GM12892 (cell line): ENCODE measurements around the gene ERCC4.

Source experiments
- DNase-seq: peaks from one replicate; pipeline ENCODE4 v3.0.0; 2011; ENCODE audit not compliant: insufficient read length
- FAIRE-seq: peaks from 2 replicates; lab custom pipeline; 2011; peaks lifted over from hg19 to GRCh38; lab: Jason Lieb, UNC
- POLR2A ChIP-seq: IDR thresholded peaks from 2 replicates; pipeline ENCODE4 v1.6.1; 2011; ENCODE audit warnings: low read depth, low read length, control low read depth
- POLR2AphosphoS5 ChIP-seq: IDR thresholded peaks from 2 replicates; pipeline ENCODE4 v1.6.1; 2011; ENCODE audit warnings: low read depth, low read length, control low read depth
- TAF1 ChIP-seq: IDR thresholded peaks from 2 replicates; pipeline ENCODE4 v1.6.1; 2011; ENCODE audit warnings: low read depth, mild to moderate bottlenecking, control low read depth, low read length, borderline replicate concordance

ERCC4 gene

DNA sequence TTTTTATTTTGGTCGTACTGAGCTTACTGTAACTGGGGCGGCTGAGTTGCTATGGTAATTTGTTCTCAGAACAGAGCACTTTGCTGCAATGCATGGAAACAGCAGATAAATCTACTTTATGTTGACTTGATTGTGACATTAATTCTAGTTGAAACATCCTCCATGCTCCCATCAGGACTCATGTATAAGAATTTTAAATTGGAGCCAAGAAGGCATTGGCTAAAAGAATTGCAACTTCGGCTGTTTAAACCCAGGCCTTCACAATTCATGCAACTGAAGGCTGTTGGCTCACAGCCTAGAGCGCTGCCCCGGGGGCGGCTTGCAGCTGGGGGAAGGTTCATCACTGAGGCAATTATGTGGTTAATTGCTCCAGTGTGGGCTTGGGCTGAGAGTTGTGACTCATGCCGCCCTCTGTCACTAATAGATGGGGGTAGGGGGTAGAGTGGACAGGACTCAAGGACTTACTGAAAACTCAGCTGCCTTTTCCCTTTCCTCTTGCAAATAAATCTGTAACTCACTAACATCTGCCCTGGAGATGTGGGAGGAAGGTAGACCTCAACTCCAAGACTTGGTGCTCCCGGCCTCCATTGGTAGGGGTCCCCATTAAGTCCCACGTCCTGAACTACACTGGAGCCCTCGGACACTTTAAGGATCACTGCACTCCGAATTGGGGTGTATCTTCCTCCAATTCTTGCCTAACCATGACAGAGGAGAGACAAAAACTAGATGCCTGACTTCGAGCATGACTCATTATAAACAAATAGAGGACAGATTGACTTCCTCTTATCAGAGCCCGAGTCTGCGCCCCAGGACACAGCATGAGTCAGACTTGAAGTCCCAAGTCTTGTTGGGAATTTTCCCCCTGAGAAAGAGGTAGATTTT, 37.5 kb downstream of the ERCC4 start:
- FAIRE-seq: peak; percentile 36
- no peak for TF ChIP-seq POLR2A
- no peak for TF ChIP-seq TAF1
- TF ChIP-seq POLR2AphosphoS5: no peak
- DNase-seq: no peak

DNA sequence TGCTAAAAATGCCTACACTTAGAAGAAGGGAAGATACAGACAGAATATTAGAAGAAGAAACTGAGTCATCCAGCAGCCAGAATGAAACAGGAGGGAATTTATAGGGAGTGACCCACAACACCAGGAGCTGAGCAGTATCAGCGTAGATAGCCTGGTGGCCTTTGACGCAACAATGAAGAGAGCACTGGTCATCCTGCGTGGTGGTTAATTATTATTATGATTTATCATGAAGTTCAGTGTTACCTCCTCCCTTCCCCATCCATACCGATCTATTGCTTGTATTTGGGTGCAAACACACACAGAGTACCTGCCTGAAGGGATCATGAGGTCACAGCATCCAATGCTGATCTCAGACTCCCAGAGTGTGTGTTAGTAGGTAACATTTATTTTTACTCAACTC, 38.5 kb downstream of the ERCC4 start:
- DNase-seq (no peak), FAIRE-seq (no peak)
- TF ChIP-seq TAF1 (no peak), POLR2AphosphoS5 (no peak), POLR2A (no peak)

DNA sequence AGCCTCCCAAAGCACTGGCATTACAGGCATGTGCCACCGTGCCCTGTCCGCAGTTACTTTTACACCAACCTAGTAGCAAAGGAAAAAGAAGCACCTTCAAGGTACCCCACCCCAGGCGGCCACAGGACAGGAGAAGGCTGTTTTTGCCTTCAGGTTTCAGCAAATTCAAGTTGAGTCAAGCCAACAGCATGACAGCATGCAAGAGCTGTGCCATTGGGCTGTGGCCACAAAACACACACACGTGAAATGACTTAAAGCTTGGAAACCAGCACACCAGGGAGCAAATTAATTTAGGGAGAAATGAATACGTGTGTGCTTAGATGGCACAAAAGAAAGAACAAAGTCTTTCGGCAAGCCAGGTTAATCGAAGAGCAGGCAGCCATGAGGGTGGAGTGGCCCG, 39.7 kb downstream of the ERCC4 start:
- TF ChIP-seq TAF1: no peak
- no peak for TF ChIP-seq POLR2AphosphoS5
- TF ChIP-seq POLR2A: no peak
- DNase-seq: no peak
- FAIRE-seq: no peak

DNA sequence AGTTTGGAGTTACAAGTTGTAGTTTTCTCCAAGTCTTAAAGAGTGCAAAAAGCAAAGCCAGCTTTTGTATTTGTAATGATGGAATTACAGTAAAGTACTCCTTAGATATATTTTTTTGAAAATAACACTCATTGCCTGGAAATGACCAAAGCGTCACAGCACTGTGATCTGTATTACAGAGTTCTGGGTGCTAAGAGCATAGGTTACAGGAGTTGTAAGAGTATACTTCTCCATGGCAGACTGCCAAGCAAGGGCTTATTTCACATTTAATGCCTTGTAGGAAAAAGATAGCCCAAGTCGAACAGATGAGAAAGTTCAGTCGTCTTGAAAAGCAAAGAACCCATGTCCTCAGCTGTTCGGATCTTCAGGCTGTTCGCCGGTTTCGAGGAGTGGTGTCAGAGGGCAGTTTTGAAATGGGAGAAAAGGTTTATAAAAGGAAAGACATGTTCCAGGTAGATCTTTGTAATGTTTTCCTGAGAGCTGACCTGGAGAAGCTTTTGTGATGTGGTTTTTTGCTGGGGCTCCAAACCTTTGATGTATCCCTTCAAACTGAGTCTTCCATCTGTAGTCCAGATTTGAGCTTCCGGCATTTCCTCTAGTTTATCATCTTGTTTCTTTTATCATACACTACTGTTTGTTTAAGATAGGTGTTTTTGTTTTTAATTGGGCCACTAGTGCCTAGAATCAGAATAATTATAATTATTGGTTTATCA, 41.3 kb downstream of the ERCC4 start:
- TF ChIP-seq POLR2AphosphoS5: no peak
- no peak for TF ChIP-seq TAF1
- no peak for TF ChIP-seq POLR2A
- FAIRE-seq: no peak
- DNase-seq: no peak

DNA sequence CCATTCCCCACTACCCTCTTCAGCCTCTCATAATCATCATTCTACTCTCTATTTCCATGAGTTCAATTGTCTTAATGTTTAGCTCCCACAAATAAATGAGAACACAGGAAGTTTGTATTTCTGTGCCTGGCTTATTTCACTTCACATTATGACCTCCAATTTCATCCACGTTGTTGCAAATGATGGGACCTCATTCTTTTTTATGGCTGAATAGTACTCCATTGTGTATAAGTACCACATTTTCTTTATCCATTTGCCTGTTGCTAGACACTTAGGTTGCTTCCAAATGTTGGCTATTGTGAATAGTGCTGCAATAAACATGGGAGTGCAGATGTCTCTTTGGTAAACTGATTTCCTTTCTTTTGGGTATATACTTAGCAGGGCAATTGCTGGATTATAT, 42.3 kb downstream of the ERCC4 start:
- DNase-seq (no peak), FAIRE-seq (no peak)
- TF ChIP-seq POLR2AphosphoS5 (no peak), POLR2A (no peak), TAF1 (no peak)

DNA sequence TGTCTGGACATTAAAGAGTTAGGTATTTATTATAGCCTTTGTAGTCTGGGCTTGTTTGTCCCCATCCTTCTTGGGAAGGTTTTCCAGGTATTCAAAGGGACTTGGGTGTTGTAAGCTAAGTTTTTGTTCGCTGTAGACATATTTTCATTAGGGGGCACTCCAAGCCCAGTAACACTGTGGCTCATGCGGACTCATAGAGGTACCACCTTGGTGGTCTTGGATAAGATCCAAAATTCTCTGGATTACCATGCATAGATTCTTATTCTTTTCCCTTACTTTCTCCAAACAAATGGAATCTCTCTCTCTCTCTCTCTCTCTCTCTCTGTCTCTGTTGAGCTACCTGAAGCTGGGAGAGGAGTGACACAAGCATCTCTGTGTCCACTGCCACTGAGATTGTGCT, 48.9 kb downstream of the ERCC4 start:
- no peak for FAIRE-seq
- TF ChIP-seq POLR2A: no peak
- TF ChIP-seq TAF1: no peak
- no peak for TF ChIP-seq POLR2AphosphoS5
- DNase-seq: no peak

DNA sequence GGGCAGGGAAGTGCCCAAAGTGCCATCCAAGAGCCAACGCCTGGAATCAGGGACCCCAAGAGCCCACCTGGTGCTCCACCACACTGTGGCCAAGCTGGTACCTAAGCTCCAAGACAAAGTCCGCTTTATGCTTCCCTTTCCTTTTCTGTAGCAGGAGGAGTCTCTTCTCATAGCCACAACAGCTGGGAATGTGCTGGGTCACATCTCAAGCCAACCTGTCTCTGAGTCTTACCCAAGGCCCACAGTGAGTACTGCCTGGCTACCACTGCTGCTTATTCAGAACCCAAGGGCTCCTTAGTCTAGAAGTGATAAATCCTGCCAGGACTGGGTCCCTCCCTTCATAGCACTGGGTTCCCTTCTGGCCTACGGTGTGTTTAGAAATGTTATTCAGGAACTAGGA, 49.8 kb downstream of the ERCC4 start:
- no peak for FAIRE-seq
- no peak for TF ChIP-seq POLR2AphosphoS5
- no peak for TF ChIP-seq TAF1
- no peak for TF ChIP-seq POLR2A
- DNase-seq: no peak

DNA sequence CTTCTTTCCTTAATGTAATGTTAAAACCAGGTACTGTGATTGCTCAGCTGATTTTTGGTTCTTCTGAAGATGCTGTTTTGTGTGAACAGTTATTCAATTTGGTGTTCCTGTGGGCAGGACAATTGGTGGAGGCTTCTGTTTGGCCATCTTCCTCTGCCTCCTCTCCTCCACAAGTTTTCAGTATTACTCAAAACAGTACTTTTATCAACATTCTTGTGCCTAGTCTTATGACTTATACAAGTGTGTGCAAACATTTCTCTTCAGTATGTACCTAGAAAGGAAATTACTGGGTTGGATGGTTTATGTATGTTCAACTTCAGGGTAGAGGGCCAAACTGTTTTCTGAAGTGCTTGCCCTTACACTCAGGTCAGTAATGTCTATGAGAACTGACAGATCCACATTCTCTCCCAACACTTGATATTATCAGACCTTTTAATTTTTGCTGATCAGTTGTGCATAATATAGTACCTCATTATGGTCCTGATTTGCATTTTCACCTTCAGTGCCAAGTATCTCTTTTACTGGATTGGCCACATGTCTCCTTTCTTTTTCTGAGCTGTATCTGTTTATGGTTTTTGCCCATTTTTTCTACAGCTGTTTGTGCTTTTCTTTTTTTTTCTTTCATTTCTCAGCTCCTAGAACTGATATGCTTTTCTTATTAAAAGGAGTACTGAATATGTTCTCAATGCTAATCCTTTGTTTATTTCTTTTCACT, 50.9 kb downstream of the ERCC4 start:
- DNase-seq (no peak), FAIRE-seq (no peak)
- TF ChIP-seq TAF1 (no peak), POLR2A (no peak), POLR2AphosphoS5 (no peak)

DNA sequence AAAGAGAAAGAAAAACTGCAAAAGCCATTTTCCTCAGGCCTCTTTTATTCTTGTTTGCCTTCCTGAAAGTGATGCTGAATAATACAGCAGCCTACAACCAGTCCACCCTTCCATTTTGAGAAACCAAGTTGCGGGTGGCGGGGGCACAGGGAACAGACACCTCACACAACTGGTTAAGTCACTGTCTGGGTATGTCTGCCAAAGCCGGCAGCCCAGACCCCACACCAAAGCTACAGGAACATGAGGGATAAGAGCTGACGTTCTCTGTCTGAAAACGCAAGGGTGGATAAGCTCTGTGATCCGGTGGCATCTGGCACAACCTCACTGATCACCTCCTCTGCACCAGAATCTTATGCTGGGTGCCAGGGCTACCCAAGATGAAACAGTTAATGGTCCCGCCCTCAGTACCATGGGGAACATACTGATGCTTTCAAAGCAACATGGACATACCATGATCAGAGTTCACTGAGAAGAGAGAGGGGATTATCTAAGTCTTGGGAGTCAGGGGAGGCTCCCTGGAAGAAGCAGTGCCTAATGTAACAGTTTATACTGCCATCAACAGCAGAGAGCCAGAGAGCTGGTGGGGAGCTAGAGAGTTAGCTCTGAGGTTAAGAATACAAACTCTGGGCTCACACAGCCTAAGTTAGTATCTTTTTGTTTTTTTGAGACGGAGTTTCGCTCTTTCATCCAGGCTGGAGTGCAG, 53.5 kb downstream of the ERCC4 start:
- no peak for TF ChIP-seq POLR2A
- DNase-seq: no peak
- no peak for FAIRE-seq

DNA sequence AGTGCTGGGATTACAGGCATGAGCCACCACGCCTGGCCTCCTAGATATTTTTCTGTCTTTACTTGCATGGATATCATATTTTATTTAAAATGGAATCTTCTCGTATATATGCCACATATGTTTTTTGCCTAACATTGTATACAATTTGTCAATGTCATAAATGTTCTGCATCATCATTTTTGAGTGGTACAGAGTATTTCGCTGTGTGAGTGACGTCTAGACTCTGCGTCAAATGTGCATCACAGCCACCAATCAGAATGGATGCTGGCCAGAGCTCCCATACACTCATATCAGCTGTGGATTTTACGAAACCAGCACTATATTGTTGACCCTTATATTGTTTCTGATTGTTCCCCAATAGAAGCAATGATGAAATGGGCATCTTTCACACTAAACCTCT, 57.2 kb downstream of the ERCC4 start:
- no peak for FAIRE-seq
- no peak for DNase-seq
- TF ChIP-seq POLR2AphosphoS5 (no peak), POLR2A (no peak), TAF1 (no peak)

DNA sequence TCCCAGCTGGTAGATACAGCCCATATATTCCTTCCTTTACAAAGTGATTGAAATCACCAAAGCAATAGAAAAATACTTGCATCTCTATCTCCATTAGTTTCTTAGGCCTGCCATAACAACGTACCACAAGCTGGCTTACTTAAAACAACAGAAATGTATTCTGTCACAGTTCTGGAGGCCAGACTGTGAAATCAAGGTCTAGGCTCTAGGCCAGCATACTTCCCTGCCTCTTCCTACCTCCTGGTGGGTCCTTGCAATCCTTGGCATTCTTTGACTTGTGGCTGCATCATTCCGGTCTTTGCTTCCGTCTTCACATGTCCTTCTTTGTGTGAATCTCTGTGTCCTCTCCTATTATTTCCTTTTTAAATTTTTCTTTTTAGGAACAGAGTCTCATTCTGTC, 62.5 kb downstream of the ERCC4 start:
- TF ChIP-seq POLR2AphosphoS5 (no peak), POLR2A (no peak), TAF1 (no peak)
- DNase-seq (no peak), FAIRE-seq (no peak)
